H54 (cell line): Measurements from ENCODE around the gene RBM19.
"Not testable (repeated sequence)": the region's sequence is repeated elsewhere in the genome, so short reads cannot be mapped to it uniquely, and the experiment has no call there.

Source experiments
- DNase-seq: peaks from one replicate; pipeline ENCODE4 v3.0.0; 2011; ENCODE audit warnings: low spot score, mixed read lengths; ENCODE audit not compliant: insufficient read length
- FAIRE-seq: peaks from 3 replicates; lab custom pipeline; 2011; peaks lifted over from hg19 to GRCh38; lab: Jason Lieb, UNC
- POLR2A ChIP-seq: IDR thresholded peaks from 2 replicates; pipeline ENCODE4 v1.6.1; 2011; ENCODE audit warnings: low read depth, mild to moderate bottlenecking, low read length

The RBM19 gene

GRCh38 chr12:113917393-113917792, 48.7 kb downstream of the RBM19 start:
- FAIRE-seq (no peak), DNase-seq (no peak)
- no peak for TF ChIP-seq POLR2A

- TF ChIP-seq POLR2A = no peak
- FAIRE-seq = no peak
These were observed 51.3 kb downstream of the RBM19 start for GRCh38 chr12:113914806-113915205.

GRCh38 chr12:113914176-113914575, 51.9 kb downstream of the RBM19 start:
- FAIRE-seq (no peak), DNase-seq (no peak)
- TF ChIP-seq POLR2A = no peak

More at GRCh38 chr12:113914806-113915205, 51.3 kb downstream of the RBM19 start:
- no peak for DNase-seq

- peak; percentile 79 for DNase-seq
- no peak for FAIRE-seq
- TF ChIP-seq POLR2A = no peak
These were observed 53.3 kb downstream of the RBM19 start for GRCh38 chr12:113912760-113913329.

- no peak for TF ChIP-seq POLR2A
- DNase-seq (no peak), FAIRE-seq (no peak)
These were observed 54.0 kb downstream of the RBM19 start for GRCh38 chr12:113911971-113912759.

DNA sequence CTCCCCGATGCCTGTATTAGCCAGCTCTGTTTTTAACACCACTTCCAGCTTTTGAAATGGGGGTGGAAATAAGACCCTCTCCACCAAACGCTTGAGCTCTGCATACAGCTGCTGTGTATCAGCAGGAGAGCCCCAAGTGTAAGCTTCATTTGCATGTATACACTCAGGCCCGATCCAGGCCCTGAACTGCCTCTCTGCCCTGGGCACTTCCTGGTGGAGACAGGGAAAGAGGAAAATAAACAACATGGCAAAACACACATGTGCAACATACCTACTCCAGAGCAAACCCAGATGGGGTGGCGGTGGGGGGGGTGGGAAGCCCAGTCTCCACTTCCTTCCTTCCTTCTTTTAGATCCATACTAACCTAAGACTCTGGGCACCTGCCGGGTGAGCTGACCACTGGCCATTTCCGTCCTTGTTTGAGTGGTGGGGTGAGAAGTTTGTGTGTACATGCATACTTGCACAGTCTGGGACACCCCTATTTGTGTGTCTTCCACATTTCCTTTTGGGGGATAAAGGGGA, 55.3 kb downstream of the RBM19 start:
- DNase-seq (no peak), FAIRE-seq (no peak)
- no peak for TF ChIP-seq POLR2A

DNA sequence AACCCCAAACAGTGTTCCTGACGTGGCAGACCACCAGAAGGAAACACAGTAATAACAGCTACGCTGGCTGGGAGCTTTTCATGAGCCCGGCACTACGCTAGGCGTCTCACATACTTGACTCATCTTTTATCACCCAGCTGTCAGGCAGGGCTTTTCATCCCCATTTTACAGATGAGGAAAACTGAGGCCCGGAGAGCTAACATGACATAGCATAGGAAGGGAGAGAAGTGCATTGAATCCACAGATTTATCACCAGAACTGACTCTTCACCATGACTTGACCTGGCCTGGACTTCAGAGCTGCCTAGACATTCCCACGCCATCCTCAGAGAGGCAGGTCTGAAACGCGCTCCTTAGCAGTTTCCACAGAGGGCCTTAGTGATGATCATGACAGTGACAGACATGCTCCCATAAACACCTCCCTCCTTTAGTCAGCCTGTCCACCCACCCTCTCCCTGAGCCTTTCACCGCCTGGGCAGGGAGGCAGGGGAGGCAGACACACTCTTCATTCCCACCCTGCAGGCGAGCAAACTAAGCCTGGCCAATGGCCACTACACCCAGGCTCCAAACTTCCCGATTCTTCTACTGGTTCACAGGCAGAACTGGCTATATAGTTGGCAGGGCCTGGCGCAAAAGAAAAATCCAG, 56.2 kb downstream of the RBM19 start:
- DNase-seq = no peak
- no peak for FAIRE-seq
- TF ChIP-seq POLR2A = no peak

DNA sequence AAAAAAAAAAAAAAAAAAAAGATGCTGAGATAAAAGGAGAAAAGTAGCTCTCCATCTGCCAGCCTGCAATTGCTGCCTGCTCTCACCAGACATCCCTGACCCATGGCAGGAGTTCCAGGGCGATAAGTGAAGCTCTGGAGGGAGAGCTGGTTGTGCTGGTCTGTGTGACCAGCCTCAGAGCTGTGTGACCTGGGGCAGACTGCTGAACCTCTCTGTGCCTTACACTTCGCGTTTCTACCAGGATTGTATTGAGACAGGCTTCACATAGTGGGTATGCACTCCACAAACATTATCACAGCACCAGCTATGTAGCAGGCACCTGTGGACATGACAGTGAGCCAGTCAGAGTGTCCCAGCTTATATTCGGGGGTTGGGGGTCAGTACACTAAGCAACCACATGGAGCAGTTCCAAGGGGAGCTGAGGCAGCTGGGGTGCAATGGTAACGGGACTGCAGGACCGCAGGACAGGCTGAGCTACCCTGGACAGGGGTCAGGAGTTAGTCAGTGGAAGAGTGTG, 57.5 kb downstream of the RBM19 start:
- DNase-seq (no peak), FAIRE-seq (no peak)
- TF ChIP-seq POLR2A = no peak

DNA sequence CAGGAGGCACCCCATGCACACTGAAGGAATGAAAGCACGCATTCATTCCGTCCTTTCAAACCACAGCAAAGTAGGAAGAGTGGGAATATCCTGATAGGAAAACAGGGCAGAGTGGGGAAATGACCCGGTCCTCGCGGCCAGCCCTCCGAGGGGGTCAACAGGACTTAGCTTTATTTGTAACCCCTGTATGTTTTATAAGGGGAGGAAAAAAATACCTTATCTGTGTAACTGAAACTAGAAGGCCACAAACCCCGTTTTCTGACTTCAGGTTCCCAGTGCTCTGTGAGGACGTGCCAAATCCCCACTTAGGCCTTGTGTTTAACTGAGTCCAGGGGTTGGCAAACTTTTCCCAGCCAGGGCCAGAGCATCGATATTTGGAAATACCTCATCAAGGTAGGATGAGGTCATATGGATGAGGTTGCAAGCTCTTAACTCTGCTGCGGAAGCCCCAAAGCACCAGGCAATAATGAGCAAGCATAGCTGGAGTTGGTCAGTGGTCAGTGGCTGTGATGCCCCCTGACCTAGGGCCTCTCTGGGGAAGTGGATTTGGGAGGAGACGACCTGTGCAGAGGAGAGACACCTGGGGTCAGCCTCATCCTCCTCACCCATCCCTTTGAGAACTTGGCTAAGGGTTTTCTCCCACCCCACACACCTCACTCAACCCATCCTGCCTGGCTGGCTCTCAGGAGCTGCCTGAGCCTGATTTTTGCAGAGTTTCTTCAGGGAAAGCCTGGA, 58.5 kb downstream of the RBM19 start:
- no peak for TF ChIP-seq POLR2A
- DNase-seq (no peak), FAIRE-seq (no peak)

DNA sequence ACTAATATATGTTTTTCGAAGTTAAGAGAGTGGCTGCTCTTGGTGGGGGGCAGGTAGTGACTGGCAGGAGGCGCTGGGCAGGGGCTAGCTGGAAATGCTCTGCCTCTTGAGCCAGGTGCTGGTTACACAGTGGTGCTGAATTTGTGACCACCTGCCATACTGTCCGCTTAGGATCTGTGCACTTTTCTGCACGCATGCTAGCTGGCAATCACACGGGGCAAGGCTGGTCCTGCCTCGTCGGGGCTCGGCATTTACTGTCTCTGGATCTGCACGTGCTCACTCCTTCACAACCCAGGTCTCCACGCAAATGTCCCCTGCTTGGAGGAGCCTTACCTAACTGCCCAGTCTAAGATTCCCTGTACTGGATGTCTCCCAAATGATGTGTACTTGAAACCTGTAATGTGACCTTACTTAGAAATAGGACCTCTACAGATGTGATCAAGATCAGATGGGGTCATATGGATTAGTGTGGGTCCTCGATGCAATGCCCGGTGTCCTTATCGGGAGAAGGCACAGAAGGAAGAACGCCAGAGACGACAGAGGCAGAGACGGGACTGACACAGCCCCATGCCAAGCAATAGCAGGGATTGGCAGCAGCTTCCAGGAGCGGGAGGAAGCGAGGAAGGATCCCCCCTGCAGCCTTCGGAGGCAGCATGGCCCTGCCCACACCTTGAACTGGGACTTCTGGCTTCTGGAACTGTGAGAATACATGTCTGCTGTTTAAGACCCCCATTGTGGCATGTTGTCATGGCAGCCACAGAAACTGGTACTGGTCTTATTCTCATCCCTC, 59.5 kb downstream of the RBM19 start:
- DNase-seq = no peak
- no peak for FAIRE-seq
- TF ChIP-seq POLR2A = no peak

- FAIRE-seq = no peak
- no peak for TF ChIP-seq POLR2A
- no peak for DNase-seq
These were observed 60.3 kb downstream of the RBM19 start for GRCh38 chr12:113905829-113906228.

GRCh38 chr12:113903381-113903863, 62.7 kb downstream of the RBM19 start:
- DNase-seq = no peak
- FAIRE-seq = no peak

DNA sequence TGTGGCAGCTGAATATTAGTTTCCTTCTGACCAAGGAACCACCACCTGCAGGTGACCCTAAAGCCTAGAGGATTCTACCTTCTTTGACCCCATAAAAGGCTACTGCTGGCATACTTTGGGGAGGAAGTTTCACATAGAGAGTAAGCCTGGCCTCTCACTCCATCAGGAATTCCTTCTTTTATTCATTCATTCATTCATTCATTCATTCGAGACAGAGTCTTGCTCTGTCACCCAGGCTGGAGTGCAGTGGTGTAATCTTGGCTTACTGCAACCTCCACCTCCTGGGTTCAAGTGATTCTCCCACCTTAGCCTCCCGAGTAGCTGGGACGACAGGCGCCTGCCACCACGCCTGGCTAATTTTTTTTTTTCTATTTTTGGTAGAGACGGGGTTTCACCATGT, 64.8 kb downstream of the RBM19 start:
- not testable (repeated sequence) for FAIRE-seq, DNase-seq

More at GRCh38 chr12:113903381-113903863, 62.7 kb downstream of the RBM19 start:
- TF ChIP-seq POLR2A = no peak
